ENCODE measurements around the gene NME2.
"Not testable (repeated sequence)": the region's sequence is repeated elsewhere in the genome, so short reads cannot be mapped to it uniquely, and the experiment has no call there.

NME2 gene

DNA sequence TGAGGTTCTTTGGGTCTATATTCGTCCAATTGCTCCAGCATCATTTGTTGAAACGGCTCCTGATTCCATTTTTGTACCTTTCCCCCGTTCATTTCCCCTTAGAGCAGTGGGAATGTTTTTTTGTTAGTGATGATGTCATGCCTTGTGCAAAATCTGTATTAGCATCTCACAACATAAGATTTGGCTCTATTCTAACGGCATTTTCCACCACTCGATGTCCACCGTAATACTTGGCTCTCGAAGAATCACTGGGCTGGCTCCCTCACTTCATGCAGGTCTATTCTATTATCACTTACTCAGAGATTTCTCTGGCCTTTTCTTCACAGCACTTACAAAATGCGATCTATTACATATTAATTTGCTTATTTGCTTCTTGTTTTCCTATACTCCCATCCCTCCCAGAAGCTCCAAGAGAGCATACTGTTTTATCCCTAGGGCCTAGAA is 13.4 kb upstream of the NME2 start:
- FAIRE-seq (no peak), DNase-seq (ENCODE audit: insufficient read length, low spot score) (peak; percentile 53)

DNA sequence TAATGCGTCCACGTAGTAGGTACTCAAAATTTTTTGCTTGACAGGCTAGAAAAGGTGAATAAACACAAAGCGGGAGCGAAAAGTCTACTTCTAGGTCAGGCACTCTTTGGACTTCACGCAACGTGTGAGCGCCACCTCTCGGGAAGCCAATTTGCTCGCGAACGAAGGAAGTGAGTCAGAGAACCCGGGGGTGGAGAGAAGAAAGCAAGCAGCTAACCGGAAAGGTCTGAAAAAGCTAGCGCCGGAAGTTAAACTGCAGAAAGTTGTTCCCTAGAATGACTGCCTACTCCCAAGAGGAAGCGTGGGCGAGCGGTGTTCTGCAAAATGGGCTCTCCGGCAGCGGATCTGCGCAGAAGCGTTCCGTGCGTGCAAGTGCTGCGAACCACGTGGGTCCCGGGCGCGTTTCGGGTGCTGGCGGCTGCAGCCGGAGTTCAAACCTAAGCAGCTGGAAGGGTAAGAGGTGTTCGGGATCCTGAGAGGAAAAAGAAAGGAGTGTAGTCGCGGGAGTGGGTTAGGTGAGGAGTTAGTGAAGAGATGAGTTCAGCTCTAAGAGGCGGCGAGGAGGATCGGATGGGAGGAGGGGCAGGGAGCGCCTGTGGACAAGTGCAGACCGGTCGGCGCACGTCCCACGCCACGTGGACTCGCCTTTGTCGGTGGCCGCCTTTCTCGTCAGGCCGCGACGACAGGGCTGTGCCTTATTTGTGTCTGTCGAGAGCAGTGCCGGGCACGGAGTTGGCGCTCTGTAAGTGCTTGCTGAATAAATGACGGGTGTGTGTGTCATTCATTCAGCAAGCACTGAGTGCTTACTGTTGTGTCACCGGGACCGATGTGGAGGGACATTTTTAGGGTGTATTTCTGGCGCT is 12.8 kb upstream of the NME2 start, which contains the start of gene NME1:
TSS of gene NME1 (plus strand) at position 350 of the 863 bp plus-strand sequence. CDS start 2,096 bp downstream, outside the sequence.
- FAIRE-seq (peak; percentile 94), DNase-seq (ENCODE audit: insufficient read length, low spot score) (peak; percentile 100)

DNA sequence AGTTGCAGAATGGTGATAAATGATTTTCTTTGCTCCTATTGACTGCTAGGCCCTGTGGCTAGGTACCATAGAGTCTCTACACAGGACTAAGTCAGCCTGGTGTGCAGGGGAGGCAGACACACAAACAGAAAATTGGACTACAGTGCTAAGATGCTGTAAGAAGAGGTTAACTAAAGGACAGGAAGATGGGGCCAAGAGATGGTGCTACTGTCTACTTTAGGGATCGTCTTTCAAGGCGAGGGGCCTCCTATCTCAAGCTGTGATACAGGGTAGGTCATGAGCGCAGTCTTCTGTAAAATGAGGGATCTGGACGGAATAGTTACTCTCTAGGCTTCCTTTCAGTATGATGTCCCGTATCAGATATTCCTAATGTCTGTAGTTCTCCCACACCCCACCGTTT is 12.0 kb upstream of the NME2 start:
- FAIRE-seq = no peak
- no peak for DNase-seq (ENCODE audit: insufficient read length, low spot score)

DNA sequence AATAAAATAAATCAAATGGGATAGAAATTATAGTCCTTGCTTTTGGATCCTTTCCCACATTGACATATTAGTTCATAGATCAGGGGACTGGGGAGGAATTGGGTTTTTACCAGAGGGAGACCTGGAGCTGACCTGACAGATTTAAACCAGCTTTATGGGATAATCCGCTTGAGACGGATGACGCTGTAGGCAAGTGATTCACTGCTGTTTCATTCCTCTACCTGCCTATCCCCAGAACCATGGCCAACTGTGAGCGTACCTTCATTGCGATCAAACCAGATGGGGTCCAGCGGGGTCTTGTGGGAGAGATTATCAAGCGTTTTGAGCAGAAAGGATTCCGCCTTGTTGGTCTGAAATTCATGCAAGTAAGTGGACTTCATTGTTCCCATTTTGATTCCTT is 10.8 kb upstream of the NME2 start:
- DNase-seq (ENCODE audit: insufficient read length, low spot score) (no peak), FAIRE-seq (no peak)

DNA sequence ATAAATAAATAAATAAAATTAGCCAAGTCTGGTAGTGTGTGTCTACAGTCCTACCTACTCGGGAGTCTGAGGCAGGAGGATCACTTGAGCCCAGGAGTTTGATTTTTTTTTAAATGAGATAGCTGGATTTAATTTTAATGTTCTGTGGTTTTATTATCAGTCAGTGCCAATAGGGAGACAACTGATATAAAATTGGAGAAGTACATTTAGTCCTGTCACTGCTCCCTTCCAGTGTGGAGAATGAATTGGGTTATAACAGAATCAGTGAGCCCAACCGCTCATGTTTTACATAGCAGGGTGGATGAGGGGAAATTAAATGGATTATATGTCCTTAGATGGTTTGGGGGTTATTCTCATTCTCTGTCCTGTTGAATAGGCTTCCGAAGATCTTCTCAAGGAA is 6.6 kb upstream of the NME2 start:
- no peak for FAIRE-seq

DNA sequence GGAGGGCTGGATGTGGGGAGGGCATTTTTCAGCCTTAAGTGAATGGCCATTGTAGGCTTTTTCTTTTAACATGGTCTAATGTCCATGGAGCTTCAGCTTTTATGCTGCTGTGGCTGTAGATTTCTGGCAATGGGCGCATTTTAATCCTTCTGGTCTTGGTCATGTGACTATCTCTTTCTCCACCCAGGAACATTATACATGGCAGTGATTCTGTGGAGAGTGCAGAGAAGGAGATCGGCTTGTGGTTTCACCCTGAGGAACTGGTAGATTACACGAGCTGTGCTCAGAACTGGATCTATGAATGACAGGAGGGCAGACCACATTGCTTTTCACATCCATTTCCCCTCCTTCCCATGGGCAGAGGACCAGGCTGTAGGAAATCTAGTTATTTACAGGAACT is 4.7 kb upstream of the NME2 start:
- DNase-seq (ENCODE audit: insufficient read length, low spot score) = no peak

More for the DNA sequence above, 6.6 kb upstream of the NME2 start:
- DNase-seq (ENCODE audit: insufficient read length, low spot score) = no peak

DNA sequence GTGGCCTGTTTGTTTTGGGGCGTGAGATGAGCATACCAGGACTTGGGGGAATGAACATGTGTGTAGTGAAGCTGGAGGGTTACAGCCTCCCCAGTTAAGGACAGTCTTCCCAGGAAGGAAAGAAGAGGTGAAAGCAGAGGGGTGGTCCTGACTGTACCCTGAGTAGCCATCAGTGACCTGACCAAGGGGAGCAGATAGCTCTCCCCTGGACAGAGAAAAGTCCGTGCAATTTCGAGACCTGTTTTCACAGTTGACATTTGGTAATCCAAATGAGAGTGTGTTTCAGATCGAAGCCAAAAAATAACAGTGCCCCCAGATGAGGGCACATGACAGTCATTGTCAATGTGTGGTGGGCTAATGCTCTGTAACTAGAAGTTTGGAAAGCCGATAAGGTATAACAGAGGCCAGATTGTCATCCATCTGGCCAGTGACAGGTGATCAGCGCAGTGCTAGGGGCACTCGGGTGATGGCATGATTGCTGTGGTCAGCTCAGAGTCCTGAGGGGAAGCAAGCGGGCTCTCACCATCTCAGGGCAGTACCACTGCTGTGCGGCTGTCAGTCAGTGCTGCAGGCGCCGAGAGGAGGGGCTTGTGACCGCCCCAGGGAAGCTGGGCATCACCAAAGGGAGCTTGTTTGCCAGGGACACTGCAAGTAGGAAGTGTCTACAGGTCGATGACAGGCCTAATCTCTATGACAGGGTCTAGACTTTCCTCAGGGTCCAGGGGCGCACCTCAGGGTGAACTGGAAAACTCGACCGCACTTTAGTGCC is 1.1 kb upstream of the NME2 start:
- DNase-seq (ENCODE audit: insufficient read length, low spot score) (no peak), FAIRE-seq (peak; percentile 77)

More for the DNA sequence above, 4.7 kb upstream of the NME2 start:
- FAIRE-seq = no peak

DNA sequence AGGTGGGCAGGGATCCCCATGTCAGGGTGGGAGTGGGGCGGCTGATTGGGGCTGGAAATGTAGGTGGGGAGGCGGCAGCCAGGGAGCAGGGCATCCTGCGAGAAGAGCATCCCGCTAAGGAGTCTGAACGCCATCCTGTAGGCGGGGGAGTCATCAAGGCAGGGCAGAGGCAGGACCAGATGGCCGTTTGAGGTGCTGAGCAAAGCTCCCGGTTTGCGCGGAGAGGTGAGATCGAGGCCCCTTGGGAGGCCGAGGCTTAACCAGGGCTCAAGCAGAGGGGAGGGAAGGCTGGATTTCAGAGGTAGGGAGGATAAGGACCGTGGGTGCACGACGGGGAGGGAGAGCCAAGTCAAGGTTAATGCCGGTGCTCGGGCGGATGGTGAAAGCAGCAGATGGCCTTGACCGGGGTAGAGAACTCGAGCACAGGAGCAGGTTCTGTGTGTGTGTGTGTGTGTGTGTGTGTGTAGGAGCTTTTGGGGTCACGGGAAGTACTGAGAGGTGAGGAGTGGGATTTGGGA is 472 bp upstream of the NME2 start:
- no peak for DNase-seq (ENCODE audit: insufficient read length, low spot score)
- no peak for FAIRE-seq

DNA sequence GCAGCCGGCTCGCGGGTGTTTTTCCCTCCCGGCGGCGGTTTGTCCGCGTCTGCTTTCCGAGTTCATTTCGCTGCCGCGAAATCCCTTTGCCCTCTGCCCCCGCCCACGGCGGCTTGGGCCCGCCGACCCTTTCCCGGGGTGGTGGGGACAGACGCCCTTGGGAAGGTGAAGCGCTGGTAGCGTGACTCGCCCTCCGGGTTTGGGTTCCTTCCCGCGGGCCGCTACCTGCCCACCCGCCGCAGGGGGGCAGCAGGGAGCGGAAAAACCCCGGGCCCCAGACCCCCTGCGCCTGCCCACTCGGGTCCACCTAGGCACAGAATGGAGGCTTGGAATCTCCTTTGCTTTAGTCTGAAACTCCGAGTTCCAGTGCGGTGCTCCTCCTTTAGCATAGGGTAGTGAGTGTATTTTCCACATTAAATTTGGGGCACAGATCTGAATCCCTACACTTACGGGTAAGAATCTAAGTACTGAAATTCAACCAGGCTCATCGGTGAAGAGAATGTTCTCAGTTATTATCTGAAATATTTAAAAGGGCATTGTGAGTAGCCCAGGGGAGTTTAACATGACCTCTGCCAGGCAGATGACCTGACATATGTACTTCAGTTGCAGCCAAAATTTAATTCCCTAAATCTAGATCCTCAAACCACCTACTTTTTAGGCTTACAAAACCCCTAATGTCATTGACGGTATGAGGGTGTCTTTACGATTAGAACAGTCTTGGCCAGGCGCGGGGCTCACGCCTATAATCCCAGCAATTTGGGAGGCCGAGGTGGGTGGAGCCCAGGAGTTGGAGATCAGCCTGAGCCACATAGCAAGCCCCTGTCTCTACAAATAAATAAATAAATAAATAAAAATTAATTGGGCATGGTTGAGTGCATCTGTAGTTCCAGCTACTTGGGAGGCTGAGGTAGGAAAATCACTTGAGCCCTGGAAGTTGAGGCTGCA is 1.0 kb downstream of the NME2 start:
- FAIRE-seq (peak; percentile 84), DNase-seq (ENCODE audit: insufficient read length, low spot score) (peak; percentile 95)

DNA sequence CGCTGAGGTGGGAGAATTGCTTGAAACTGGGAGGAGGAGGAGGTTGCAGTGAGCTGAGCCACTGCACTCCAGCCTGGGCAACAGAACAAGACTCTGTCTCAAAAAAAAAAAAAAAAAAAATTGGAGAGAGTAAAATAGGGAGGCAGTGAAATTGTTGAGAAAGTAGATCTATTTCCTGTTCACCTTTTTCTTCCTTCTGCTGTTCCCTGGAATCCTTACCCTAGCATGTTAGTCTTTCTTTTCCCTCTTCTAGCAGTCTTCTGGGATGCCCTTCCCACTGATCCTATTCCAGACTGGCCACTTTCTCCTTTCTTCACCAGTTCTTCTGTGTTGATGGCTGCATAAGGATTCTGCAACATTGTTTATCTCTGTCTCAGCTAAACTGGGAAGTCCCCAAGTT is 3.1 kb downstream of the NME2 start:
- DNase-seq (ENCODE audit: insufficient read length, low spot score) (no peak), FAIRE-seq (no peak)

DNA sequence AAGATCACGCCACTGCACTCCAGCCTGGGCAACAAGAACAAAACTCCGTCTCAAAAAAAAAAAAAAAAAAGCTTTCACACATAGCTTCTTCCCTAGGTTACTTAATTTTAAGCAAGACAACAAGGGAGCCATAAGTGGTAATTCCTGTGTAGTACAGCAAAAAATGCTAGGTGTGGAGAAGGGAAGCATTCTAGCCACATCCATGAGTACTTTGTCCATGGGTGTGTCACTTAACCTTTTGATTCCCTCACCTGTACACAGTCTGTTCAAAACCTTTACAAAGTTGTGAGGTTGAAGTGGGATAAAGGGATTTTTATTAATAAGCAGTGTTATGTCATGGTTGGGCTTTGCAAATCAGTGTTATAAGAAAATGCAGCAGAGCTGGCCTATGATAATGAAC is 4.5 kb downstream of the NME2 start:
- FAIRE-seq = no peak
- no peak for DNase-seq (ENCODE audit: insufficient read length, low spot score)

DNA sequence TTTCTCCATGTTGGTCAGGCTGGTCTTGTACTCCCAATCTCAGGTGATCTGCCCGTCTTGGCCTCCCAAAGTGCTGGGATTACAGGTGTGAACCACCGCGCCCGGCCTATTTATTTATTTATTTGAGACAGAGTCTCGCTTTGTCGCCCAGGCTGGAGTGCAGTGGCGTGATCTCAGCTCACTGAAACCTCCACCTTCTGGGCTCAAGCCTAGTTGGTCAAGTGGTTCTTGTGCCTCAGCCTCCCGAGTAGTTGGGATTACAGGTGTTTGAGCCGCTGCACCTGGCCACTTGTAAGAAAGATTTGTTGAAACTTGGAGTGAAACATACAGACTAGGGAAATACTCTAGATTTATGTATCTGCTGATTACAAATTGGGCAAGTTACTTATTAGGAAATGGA is 5.8 kb downstream of the NME2 start:
- not testable (repeated sequence) for DNase-seq (ENCODE audit: insufficient read length, low spot score); FAIRE-seq

DNA sequence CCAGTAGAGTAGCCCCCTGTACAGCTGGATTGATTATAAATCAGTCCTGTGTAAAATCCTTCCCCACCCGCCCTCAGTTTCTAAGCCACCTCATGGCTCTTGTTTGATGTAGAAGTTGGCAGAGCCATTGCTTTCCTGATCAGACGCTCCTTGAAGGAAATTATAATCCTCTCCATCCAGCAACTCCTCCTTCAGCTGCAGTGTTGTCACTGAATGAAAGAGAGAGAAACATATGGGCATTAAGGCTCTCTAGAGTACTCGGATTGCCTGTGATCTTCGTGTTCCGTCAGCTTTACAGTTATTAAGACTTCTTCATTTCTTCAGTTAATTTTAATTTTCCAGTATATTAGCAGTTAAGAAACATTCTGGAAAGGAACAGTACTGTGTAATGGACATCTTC is 14.3 kb downstream of the NME2 start:
- FAIRE-seq (no peak), DNase-seq (ENCODE audit: insufficient read length, low spot score) (no peak)

DNA sequence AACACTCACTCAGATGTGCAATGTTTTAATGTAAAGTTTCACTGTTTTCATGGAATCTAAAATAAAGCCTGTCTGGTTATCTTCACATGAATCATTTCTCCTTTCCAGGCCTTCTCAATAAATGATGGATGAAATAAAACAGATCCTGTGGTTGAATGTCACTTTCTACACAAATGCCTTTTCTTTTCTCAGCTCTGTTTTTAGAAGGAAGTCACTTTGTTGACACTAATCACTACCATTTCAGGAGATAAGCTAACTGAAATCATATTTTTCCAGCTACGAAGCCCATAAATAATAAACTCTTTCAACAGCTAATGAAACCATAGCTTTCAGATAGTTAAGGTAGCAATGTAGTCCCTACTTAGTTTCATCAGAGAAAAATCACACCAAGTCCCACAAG is 17.9 kb downstream of the NME2 start:
- no peak for DNase-seq (ENCODE audit: insufficient read length, low spot score)
- no peak for FAIRE-seq

DNA sequence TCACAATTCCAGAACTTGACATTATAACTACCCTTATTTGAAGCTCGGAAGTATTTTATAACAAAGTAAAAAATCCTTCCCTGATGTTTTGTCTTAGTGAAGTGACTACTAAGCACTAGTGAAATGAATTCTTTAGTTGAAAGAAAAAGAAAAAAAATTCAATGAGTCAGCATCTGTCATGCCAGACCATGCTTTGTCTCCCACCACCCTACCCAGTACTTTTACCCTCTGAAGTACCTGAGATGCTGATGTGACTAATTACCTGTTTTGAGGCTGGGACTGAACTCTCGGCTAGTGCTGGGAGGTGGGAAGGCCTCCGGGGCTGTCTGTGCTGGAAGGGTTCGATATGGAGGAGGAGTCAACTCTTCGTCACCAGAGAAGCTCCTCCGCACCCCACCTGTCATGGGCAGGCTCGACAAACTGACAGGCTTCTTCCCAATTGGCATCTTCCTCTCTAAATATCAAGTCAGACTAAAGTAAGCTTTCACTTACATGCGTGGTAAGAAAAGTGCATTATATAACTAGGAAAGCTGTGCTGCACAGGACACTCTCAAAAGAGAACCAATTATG is 19.6 kb downstream of the NME2 start:
- FAIRE-seq (no peak), DNase-seq (ENCODE audit: insufficient read length, low spot score) (no peak)

DNA sequence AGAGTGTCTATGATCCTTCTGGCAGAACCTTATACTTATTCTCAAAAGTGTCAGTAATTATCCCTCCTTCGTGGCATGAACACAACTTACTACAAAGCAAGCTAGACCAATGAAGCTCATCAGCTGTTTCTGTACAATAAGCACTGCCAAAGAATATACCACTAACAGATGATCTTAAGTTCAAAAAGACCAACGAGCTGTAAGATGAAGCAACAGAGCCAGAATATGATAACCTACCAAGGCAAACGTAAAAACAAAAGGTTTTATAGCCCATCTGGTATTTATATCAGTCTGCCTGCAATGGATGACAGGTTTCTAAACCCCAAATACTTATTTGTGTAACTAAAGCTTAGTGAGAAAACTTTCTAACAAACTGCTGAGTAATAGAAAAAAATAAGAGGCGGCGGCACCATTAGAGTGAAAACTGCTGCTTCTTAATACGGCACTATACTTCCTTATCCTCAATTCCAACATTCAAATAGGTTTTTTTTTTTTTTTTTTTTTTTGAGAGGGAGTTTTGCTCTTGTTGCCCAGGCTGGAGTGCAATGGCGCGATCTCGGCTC is 22.1 kb downstream of the NME2 start:
- FAIRE-seq = no peak
- no peak for DNase-seq (ENCODE audit: insufficient read length, low spot score)

DNA sequence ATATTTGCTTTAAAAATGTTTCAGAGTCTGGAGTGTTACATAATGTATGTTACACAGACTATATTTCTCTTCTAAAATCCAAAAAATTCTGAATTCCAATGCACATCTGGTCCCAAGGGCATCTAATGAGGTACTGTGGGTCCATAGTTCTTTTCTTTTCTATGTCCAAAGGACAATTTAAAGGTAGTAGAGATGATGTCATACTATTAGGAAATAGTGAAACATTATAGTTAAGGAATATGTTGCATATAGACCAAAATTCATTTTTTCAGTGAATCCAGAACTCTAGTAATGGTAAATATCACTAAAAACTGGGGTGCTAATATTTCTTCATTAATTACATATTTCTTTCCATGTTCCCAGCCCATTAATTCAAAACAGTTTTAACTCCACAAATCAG is 23.0 kb downstream of the NME2 start:
- DNase-seq (ENCODE audit: insufficient read length, low spot score) = no peak
- no peak for FAIRE-seq

DNA sequence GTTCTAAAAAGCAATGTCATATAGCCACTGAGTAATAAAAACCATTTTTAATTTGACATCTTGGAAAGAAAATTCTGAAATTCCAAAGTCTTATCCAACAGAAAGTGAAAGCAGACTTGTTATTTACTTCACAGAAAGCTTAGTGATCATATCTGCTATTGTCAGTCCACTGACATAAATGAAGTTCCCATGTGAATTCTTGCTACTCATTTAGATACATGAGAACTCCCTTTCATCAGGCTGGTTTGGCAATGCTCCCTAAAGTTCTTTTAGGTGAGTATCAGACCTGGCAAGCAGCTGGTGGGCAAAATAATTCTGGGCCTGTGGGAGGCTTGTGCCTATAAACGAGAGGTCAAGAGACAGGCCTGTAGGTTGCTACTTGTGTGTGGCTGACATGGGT is 23.4 kb downstream of the NME2 start:
- DNase-seq (ENCODE audit: insufficient read length, low spot score) (no peak), FAIRE-seq (no peak)

DNA sequence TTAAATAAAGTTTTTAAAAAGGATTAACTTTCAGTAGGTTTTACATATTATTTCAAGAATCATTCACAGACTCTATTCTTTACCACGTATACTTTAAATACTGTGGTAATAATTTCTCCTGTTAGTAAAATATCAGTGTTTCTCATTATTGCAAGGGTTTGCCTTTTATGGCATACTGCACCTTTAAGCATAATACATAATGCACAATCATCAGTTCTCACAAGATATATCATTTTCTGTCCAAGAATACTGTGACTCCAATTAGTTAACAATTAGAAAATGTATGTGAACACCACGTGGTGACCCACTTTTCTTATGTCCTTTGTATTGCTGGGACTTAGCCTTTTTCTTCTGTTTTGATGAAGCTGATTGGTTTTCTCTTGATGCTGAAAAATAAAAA is 25.7 kb downstream of the NME2 start:
- DNase-seq (ENCODE audit: insufficient read length, low spot score) (no peak), FAIRE-seq (no peak)

DNA sequence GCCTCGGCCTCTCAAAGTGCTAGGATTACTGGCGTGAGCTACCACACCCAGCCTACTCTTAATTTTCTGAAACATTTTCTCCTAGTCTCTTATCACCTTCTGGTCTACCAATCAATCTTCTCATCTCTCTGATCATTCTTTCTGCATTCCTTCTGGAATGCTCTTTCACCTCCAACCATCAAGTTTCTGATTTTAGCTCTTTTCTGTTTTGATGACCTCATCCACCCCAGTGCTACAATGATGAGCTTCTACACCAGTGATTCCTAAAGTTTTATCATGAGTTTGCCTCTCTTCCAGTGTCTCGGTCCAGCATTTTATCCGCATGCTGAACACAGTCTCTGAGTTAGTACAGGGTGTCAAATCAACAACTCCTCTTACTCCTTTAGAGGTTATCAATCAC is 31.5 kb downstream of the NME2 start:
- DNase-seq (ENCODE audit: insufficient read length, low spot score) (no peak), FAIRE-seq (no peak)
